IPS-20b (cell line): ENCODE results near the gene CES3.
A peak's percentile ranks its signal among the peaks of the same experiment; 100 is the strongest.

Source experiments
- H3K27ac ChIP-seq: one replicate; pipeline ENCODE4 v1.5.1; 2013; ENCODE audit warnings: low read length
- H3K27me3 ChIP-seq: 2 replicates; pipeline ENCODE4 v1.6.1; 2013; ENCODE audit warnings: mild to moderate bottlenecking, low read length, inconsistent platforms; ENCODE audit not compliant: insufficient read depth
- H3K36me3 ChIP-seq: 2 replicates; pipeline ENCODE4 v1.6.1; 2013; ENCODE audit warnings: low read depth, mild to moderate bottlenecking, inconsistent platforms, low read length, moderate library complexity; ENCODE audit not compliant: insufficient read depth
- H3K4me1 ChIP-seq: 2 replicates; pipeline ENCODE4 v1.6.1; 2013; ENCODE audit warnings: mild to moderate bottlenecking, control low read depth, inconsistent platforms, low read length, moderate library complexity; ENCODE audit not compliant: insufficient read depth
- H3K4me3 ChIP-seq: 2 replicates; pipeline ENCODE4 v1.5.1; 2013; ENCODE audit warnings: mild to moderate bottlenecking, low read length, inconsistent platforms
- H3K9ac ChIP-seq: 2 replicates; pipeline ENCODE4 v1.6.1; 2013; ENCODE audit warnings: low read depth, mild to moderate bottlenecking, inconsistent platforms, low read length, moderate library complexity
- H3K9me3 ChIP-seq: 2 replicates; pipeline ENCODE4 v1.6.1; 2013; ENCODE audit warnings: mild to moderate bottlenecking, low read depth, low read length, inconsistent platforms; ENCODE audit not compliant: insufficient read depth

The CES3 gene

GRCh38 chr16:66961065-66961744 is at the start of gene CES3:
TSS of gene CES3 (plus strand) at chr16:66961266. CDS start at chr16:66961308, 42 bp downstream.
- H3K27ac ChIP-seq, result no peak within 1 kb of the TSS
- H3K9ac ChIP-seq, result peak within 1 kb of the TSS; percentile 57; the same call in 1 of the 2 replicates
- H3K4me1 ChIP-seq, result no peaks in the 10 kb centered on the region
- no peaks in the 10 kb centered on the region for H3K36me3 ChIP-seq
- H3K9me3 ChIP-seq, result no peaks in the 10 kb centered on the region
- H3K27me3 ChIP-seq, result no peaks in the 10 kb centered on the region
- H3K4me3 ChIP-seq, result peak within 1 kb of the TSS; percentile 61

GRCh38 chr16:66911801-66912200 is 49.3 kb upstream of the CES3 start:
- H3K27ac ChIP-seq, result no peak overlapping the region
- no peaks in the 10 kb centered on the region for H3K4me1 ChIP-seq
- H3K27me3 ChIP-seq, result peaks cover 8% of the 10 kb centered on the region
- H3K4me3 ChIP-seq, result no peak overlapping the region
- H3K9me3 ChIP-seq, result no peaks in the 10 kb centered on the region
- H3K36me3 ChIP-seq, result no peaks in the 10 kb centered on the region
- no peak overlapping the region for H3K9ac ChIP-seq

GRCh38 chr16:66913081-66913480 is 48.0 kb upstream of the CES3 start:
- H3K9ac ChIP-seq, result no peak overlapping the region
- H3K9me3 ChIP-seq, result no peaks in the 10 kb centered on the region
- no peak overlapping the region for H3K4me3 ChIP-seq
- H3K27ac ChIP-seq, result no peak overlapping the region
- no peaks in the 10 kb centered on the region for H3K4me1 ChIP-seq
- H3K27me3 ChIP-seq, result peaks cover 8% of the 10 kb centered on the region
- H3K36me3 ChIP-seq, result no peaks in the 10 kb centered on the region

- no peaks in the 10 kb centered on the region for H3K9me3 ChIP-seq
- H3K4me3 ChIP-seq, result no peak overlapping the region
- peaks cover 8% of the 10 kb centered on the region for H3K27me3 ChIP-seq
- H3K4me1 ChIP-seq, result no peaks in the 10 kb centered on the region
- H3K27ac ChIP-seq, result no peak overlapping the region
- H3K9ac ChIP-seq, result no peak overlapping the region
- no peaks in the 10 kb centered on the region for H3K36me3 ChIP-seq
These were observed 47.4 kb upstream of the CES3 start for GRCh38 chr16:66913711-66914110.

- Histone ChIP-seq H3K27me3 (peaks cover 14% of the 10 kb centered on the region), H3K9me3 (no peaks in the 10 kb centered on the region), H3K9ac (no peak overlapping the region), H3K4me3 (no peak overlapping the region), H3K36me3 (no peaks in the 10 kb centered on the region), H3K4me1 (no peaks in the 10 kb centered on the region), H3K27ac (no peak overlapping the region)
These were observed 46.5 kb upstream of the CES3 start for GRCh38 chr16:66914541-66914940.

GRCh38 chr16:66915041-66915440 is 46.0 kb upstream of the CES3 start:
- Histone ChIP-seq H3K27ac (no peak overlapping the region), H3K4me3 (no peak overlapping the region), H3K27me3 (peaks cover 18% of the 10 kb centered on the region), H3K9me3 (no peaks in the 10 kb centered on the region), H3K9ac (no peak overlapping the region), H3K4me1 (no peaks in the 10 kb centered on the region), H3K36me3 (no peaks in the 10 kb centered on the region)

- H3K27me3 ChIP-seq, result peaks cover 29% of the 10 kb centered on the region
- no peaks in the 10 kb centered on the region for H3K4me1 ChIP-seq
- no peaks in the 10 kb centered on the region for H3K36me3 ChIP-seq
- no peak overlapping the region for H3K9ac ChIP-seq
- H3K4me3 ChIP-seq, result no peak overlapping the region
- H3K9me3 ChIP-seq, result no peaks in the 10 kb centered on the region
- H3K27ac ChIP-seq, result no peak overlapping the region
These were observed 44.5 kb upstream of the CES3 start for GRCh38 chr16:66916518-66916917.

GRCh38 chr16:66917741-66918140 is 43.3 kb upstream of the CES3 start:
- H3K27ac ChIP-seq, result no peak overlapping the region
- no peak overlapping the region for H3K4me3 ChIP-seq
- no peak overlapping the region for H3K9ac ChIP-seq
- H3K9me3 ChIP-seq, result no peaks in the 10 kb centered on the region
- no peaks in the 10 kb centered on the region for H3K4me1 ChIP-seq
- H3K27me3 ChIP-seq, result peaks cover 29% of the 10 kb centered on the region
- H3K36me3 ChIP-seq, result no peaks in the 10 kb centered on the region

GRCh38 chr16:66918355-66918754 is 42.7 kb upstream of the CES3 start:
- Histone ChIP-seq H3K36me3 (no peaks in the 10 kb centered on the region), H3K9ac (no peak overlapping the region), H3K27me3 (peaks cover 34% of the 10 kb centered on the region), H3K4me1 (no peaks in the 10 kb centered on the region), H3K27ac (no peak overlapping the region), H3K9me3 (no peaks in the 10 kb centered on the region), H3K4me3 (no peak overlapping the region)

GRCh38 chr16:66918803-66919568 is 42.1 kb upstream of the CES3 start, which contains the start of gene CDH16:
TSS of gene CDH16 (minus strand) at chr16:66918885. CDS start at chr16:66918065, 820 bp downstream.
- Histone ChIP-seq H3K9ac (no peak within 1 kb of the TSS), H3K9me3 (no peaks in the 10 kb centered on the region), H3K27me3 (peaks cover 41% of the 10 kb centered on the region), H3K36me3 (no peaks in the 10 kb centered on the region), H3K4me3 (no peak within 1 kb of the TSS), H3K4me1 (no peaks in the 10 kb centered on the region), H3K27ac (no peak within 1 kb of the TSS)

GRCh38 chr16:66919569-66920298 is 41.3 kb upstream of the CES3 start:
- H3K4me3 ChIP-seq, result no peak overlapping the region
- no peaks in the 10 kb centered on the region for H3K4me1 ChIP-seq
- H3K9me3 ChIP-seq, result no peaks in the 10 kb centered on the region
- peaks cover 48% of the 10 kb centered on the region for H3K27me3 ChIP-seq
- no peaks in the 10 kb centered on the region for H3K36me3 ChIP-seq
- H3K9ac ChIP-seq, result no peak overlapping the region
- no peak overlapping the region for H3K27ac ChIP-seq

GRCh38 chr16:66920299-66920590 is 40.8 kb upstream of the CES3 start:
- H3K27me3 ChIP-seq, result peaks cover 53% of the 10 kb centered on the region
- no peak overlapping the region for H3K27ac ChIP-seq
- no peak overlapping the region for H3K4me3 ChIP-seq
- no peak overlapping the region for H3K9ac ChIP-seq
- no peaks in the 10 kb centered on the region for H3K36me3 ChIP-seq
- H3K4me1 ChIP-seq, result no peaks in the 10 kb centered on the region
- no peaks in the 10 kb centered on the region for H3K9me3 ChIP-seq
